Measurements from ENCODE around the gene ZNF366.
"Not testable (repeated sequence)": the region's sequence is repeated elsewhere in the genome, so short reads cannot be mapped to it uniquely, and the experiment has no call there.

Gene ZNF366

DNA sequence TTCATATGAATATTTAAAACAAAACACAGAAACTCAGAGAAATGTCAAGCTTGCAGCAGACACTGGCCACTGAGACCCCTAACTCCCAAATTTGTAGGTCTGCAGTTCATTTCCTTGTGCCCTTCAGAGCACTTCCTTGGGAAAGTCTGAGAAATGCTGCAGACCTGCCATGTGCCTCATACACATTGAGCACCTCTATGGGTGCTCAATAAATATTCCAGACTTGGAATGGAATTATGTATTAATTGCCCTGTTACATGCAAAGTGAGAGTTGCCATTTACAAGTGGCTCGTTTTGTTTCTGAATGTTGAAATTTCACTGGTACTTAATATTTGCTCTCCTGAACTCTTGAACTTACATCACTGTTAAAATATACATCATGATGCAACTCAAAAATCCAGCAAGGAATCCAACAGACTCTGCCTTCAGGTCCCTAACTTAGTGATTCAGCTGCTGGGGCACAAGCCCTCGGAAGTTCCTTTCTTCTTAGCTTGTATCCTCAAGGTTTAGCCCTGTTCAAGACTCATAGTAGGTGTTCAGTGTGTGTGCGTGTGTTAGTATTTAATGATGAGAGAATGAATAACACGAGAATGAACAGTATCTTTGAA is 96.4 kb downstream of the ZNF366 start:
- no peak overlapping the region for H3K27ac ChIP-seq (ENCODE audit: low read length)
- no peaks in the 10 kb centered on the region for H3K36me3 ChIP-seq (ENCODE audit: control insufficient read depth, insufficient read depth, low read length)
- WGBS (ENCODE audit: insufficient coverage, insufficient read length) = no CpG with 5 or more reads among the region's 4 CpGs
- DNase-seq (ENCODE audit: low read depth, low spot score) = no peak
- no peaks in the 10 kb centered on the region for H3K9me3 ChIP-seq (ENCODE audit: control insufficient read depth, insufficient read depth, low read length)
- H3K4me1 ChIP-seq (ENCODE audit: control insufficient read depth, insufficient read depth, low read length) = no peaks in the 10 kb centered on the region
- no peaks in the 10 kb centered on the region for H3K27me3 ChIP-seq (ENCODE audit: control insufficient read depth, insufficient read depth, low read length)
- no peak overlapping the region for H3K4me3 ChIP-seq (ENCODE audit: low read length)

DNA sequence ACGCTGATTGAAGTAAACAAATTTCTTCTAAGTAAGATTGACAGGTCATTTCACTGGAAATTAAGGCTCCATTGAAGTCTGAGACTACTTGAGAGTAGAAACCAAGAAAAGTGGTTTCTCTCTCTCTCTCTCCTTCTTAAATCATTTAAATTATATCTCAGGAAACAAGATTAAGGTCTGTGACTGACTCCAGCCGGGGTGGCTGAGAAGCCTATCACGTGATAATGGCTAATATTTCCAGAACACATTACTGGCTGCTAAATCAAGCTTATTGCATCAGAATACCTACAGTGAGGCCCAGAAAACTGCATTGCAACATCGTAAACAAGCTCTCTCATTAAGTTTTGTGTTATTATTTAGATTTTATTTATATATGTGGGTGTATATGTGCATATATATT is 98.6 kb downstream of the ZNF366 start:
- Histone ChIP-seq H3K4me3 (ENCODE audit: low read length) (no peak overlapping the region), H3K27ac (ENCODE audit: low read length) (no peak overlapping the region), H3K27me3 (ENCODE audit: control insufficient read depth, insufficient read depth, low read length) (no peaks in the 10 kb centered on the region), H3K36me3 (ENCODE audit: control insufficient read depth, insufficient read depth, low read length) (no peaks in the 10 kb centered on the region), H3K4me1 (ENCODE audit: control insufficient read depth, insufficient read depth, low read length) (no peaks in the 10 kb centered on the region), H3K9me3 (ENCODE audit: control insufficient read depth, insufficient read depth, low read length) (no peaks in the 10 kb centered on the region)
- DNase-seq (ENCODE audit: low read depth, low spot score) = no peak
- WGBS (ENCODE audit: insufficient coverage, insufficient read length) = no CpG with 5 or more reads among the region's 4 CpGs

DNA sequence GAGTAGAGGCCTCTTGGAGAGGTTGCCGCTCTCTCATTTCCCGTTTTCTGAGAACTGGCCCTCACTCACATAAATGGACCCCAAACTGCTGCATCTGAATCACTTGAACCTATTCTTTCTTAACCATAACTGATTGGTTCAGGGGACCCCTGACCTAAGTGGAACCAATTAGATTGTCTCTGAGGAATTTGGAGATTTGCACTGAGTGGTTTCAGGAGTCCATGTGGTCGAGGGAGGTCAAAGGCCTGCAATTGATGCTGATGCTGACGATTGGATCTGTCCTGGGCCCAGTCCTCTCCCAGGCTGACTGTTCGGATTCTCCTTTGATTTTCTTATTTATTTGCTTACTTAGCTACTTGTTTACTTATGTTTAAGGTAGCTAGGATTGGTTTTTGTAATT is 99.1 kb downstream of the ZNF366 start:
- DNase-seq (ENCODE audit: low read depth, low spot score) = no peak
- Histone ChIP-seq H3K27ac (ENCODE audit: low read length) (no peak overlapping the region), H3K4me1 (ENCODE audit: control insufficient read depth, insufficient read depth, low read length) (no peaks in the 10 kb centered on the region), H3K36me3 (ENCODE audit: control insufficient read depth, insufficient read depth, low read length) (no peaks in the 10 kb centered on the region), H3K27me3 (ENCODE audit: control insufficient read depth, insufficient read depth, low read length) (no peaks in the 10 kb centered on the region), H3K9me3 (ENCODE audit: control insufficient read depth, insufficient read depth, low read length) (no peaks in the 10 kb centered on the region), H3K4me3 (ENCODE audit: low read length) (no peak overlapping the region)
- no CpG with 5 or more reads among the region's 5 CpGs for WGBS (ENCODE audit: insufficient coverage, insufficient read length)

DNA sequence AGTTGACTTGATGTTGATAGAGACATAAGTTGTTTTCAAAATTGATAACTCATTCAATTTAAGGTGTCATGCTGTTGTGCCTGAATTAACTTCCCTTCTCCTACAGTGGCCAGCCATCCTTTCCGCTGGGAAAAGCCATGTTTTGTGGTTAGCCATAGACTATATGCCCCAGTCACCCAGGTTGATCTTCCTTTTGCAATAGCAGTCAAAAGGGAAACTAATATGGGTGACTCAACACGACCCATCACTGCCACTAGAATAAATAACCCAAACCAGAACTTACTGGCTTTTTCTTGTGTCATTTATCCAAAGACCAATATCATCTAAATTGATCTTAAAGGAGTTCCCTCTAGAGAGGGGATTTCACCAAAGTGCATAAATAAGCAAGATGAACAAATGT is 99.7 kb downstream of the ZNF366 start:
- DNase-seq (ENCODE audit: low read depth, low spot score) = no peak
- H3K4me1 ChIP-seq (ENCODE audit: control insufficient read depth, insufficient read depth, low read length) = no peaks in the 10 kb centered on the region
- no CpG with 5 or more reads among the region's 2 CpGs for WGBS (ENCODE audit: insufficient coverage, insufficient read length)
- H3K4me3 ChIP-seq (ENCODE audit: low read length) = no peak overlapping the region
- no peaks in the 10 kb centered on the region for H3K27me3 ChIP-seq (ENCODE audit: control insufficient read depth, insufficient read depth, low read length)
- H3K27ac ChIP-seq (ENCODE audit: low read length) = no peak overlapping the region
- H3K9me3 ChIP-seq (ENCODE audit: control insufficient read depth, insufficient read depth, low read length) = no peaks in the 10 kb centered on the region
- no peaks in the 10 kb centered on the region for H3K36me3 ChIP-seq (ENCODE audit: control insufficient read depth, insufficient read depth, low read length)

DNA sequence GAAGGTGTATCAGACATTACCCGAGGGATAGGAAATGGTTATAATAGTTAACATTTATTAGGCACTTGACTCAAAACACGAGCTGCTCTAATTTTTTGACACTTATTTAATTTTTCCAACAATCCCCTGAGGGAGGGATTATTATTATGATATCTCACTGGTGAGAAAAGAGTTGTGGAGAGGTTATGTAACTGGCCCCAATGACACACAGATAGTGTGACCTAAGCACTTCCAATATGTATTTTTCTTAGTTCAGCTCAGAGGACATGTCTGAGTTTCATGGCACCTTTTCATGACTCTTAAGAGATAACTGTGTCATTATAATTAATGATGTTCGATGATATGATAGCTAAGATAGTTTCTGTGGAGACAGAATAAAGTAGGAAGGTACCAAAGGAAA is 100.1 kb downstream of the ZNF366 start:
- Histone ChIP-seq H3K36me3 (ENCODE audit: control insufficient read depth, insufficient read depth, low read length) (no peaks in the 10 kb centered on the region), H3K4me3 (ENCODE audit: low read length) (no peak overlapping the region), H3K9me3 (ENCODE audit: control insufficient read depth, insufficient read depth, low read length) (no peaks in the 10 kb centered on the region), H3K27me3 (ENCODE audit: control insufficient read depth, insufficient read depth, low read length) (no peaks in the 10 kb centered on the region), H3K27ac (ENCODE audit: low read length) (no peak overlapping the region), H3K4me1 (ENCODE audit: control insufficient read depth, insufficient read depth, low read length) (no peaks in the 10 kb centered on the region)
- no CpG with 5 or more reads among the region's 3 CpGs for WGBS (ENCODE audit: insufficient coverage, insufficient read length)
- DNase-seq (ENCODE audit: low read depth, low spot score) = no peak

GRCh38 chr5:72404771-72405170 is 102.4 kb downstream of the ZNF366 start:
- H3K27me3 ChIP-seq (ENCODE audit: control insufficient read depth, insufficient read depth, low read length); H3K27ac ChIP-seq (ENCODE audit: low read length); H3K9me3 ChIP-seq (ENCODE audit: control insufficient read depth, insufficient read depth, low read length); H3K4me3 ChIP-seq (ENCODE audit: low read length); H3K36me3 ChIP-seq (ENCODE audit: control insufficient read depth, insufficient read depth, low read length); H3K4me1 ChIP-seq (ENCODE audit: control insufficient read depth, insufficient read depth, low read length); DNase-seq (ENCODE audit: low read depth, low spot score): not testable (repeated sequence)
- no CpG with 5 or more reads among the region's 3 CpGs for WGBS (ENCODE audit: insufficient coverage, insufficient read length)

- Histone ChIP-seq H3K4me3 (ENCODE audit: low read length) (no peak overlapping the region), H3K36me3 (ENCODE audit: control insufficient read depth, insufficient read depth, low read length) (no peaks in the 10 kb centered on the region), H3K27ac (ENCODE audit: low read length) (no peak overlapping the region), H3K4me1 (ENCODE audit: control insufficient read depth, insufficient read depth, low read length) (no peaks in the 10 kb centered on the region; the same call in 1 of the 2 replicates), H3K27me3 (ENCODE audit: control insufficient read depth, insufficient read depth, low read length) (no peaks in the 10 kb centered on the region), H3K9me3 (ENCODE audit: control insufficient read depth, insufficient read depth, low read length) (no peaks in the 10 kb centered on the region)
- no CpG with 5 or more reads among the region's 4 CpGs for WGBS (ENCODE audit: insufficient coverage, insufficient read length)
- DNase-seq (ENCODE audit: low read depth, low spot score) = no peak
Measured at GRCh38 chr5:72402959-72403628, 104.1 kb downstream of the ZNF366 start.

- no peaks in the 10 kb centered on the region for H3K27me3 ChIP-seq (ENCODE audit: control insufficient read depth, insufficient read depth, low read length)
- no peaks in the 10 kb centered on the region; the same call in 1 of the 2 replicates for H3K4me1 ChIP-seq (ENCODE audit: control insufficient read depth, insufficient read depth, low read length)
- H3K9me3 ChIP-seq (ENCODE audit: control insufficient read depth, insufficient read depth, low read length) = no peaks in the 10 kb centered on the region
- no peaks in the 10 kb centered on the region for H3K36me3 ChIP-seq (ENCODE audit: control insufficient read depth, insufficient read depth, low read length)
- no CpG with 5 or more reads among the region's 2 CpGs for WGBS (ENCODE audit: insufficient coverage, insufficient read length)
- DNase-seq (ENCODE audit: low read depth, low spot score) = no peak
- no peak overlapping the region for H3K27ac ChIP-seq (ENCODE audit: low read length)
- no peak overlapping the region for H3K4me3 ChIP-seq (ENCODE audit: low read length)
Measured at GRCh38 chr5:72402381-72402890, 104.8 kb downstream of the ZNF366 start.

- H3K9me3 ChIP-seq (ENCODE audit: control insufficient read depth, insufficient read depth, low read length) = no peaks in the 10 kb centered on the region
- H3K27me3 ChIP-seq (ENCODE audit: control insufficient read depth, insufficient read depth, low read length) = no peaks in the 10 kb centered on the region
- H3K4me3 ChIP-seq (ENCODE audit: low read length) = no peak overlapping the region
- DNase-seq (ENCODE audit: low read depth, low spot score) = no peak
- H3K27ac ChIP-seq (ENCODE audit: low read length) = no peak overlapping the region
- WGBS (ENCODE audit: insufficient coverage, insufficient read length) = no CpG with 5 or more reads among the region's 1 CpG
- no peaks in the 10 kb centered on the region for H3K36me3 ChIP-seq (ENCODE audit: control insufficient read depth, insufficient read depth, low read length)
- H3K4me1 ChIP-seq (ENCODE audit: control insufficient read depth, insufficient read depth, low read length) = no peaks in the 10 kb centered on the region; the same call in 1 of the 2 replicates
Measured at GRCh38 chr5:72400950-72401349, 106.3 kb downstream of the ZNF366 start.

GRCh38 chr5:72397836-72398235 is 109.4 kb downstream of the ZNF366 start:
- Histone ChIP-seq H3K27me3 (ENCODE audit: control insufficient read depth, insufficient read depth, low read length) (no peaks in the 10 kb centered on the region), H3K9me3 (ENCODE audit: control insufficient read depth, insufficient read depth, low read length) (no peaks in the 10 kb centered on the region), H3K4me1 (ENCODE audit: control insufficient read depth, insufficient read depth, low read length) (no peaks in the 10 kb centered on the region; the same call in 1 of the 2 replicates), H3K36me3 (ENCODE audit: control insufficient read depth, insufficient read depth, low read length) (no peaks in the 10 kb centered on the region), H3K27ac (ENCODE audit: low read length) (no peak overlapping the region), H3K4me3 (ENCODE audit: low read length) (no peak overlapping the region)
- no peak for DNase-seq (ENCODE audit: low read depth, low spot score)
- WGBS (ENCODE audit: insufficient coverage, insufficient read length) = no CpG with 5 or more reads among the region's 6 CpGs

GRCh38 chr5:72394688-72395087 is 112.5 kb downstream of the ZNF366 start:
- Histone ChIP-seq H3K4me1 (ENCODE audit: control insufficient read depth, insufficient read depth, low read length) (no peaks in the 10 kb centered on the region; the same call in 1 of the 2 replicates), H3K9me3 (ENCODE audit: control insufficient read depth, insufficient read depth, low read length) (no peaks in the 10 kb centered on the region), H3K36me3 (ENCODE audit: control insufficient read depth, insufficient read depth, low read length) (no peaks in the 10 kb centered on the region), H3K4me3 (ENCODE audit: low read length) (no peak overlapping the region), H3K27ac (ENCODE audit: low read length) (no peak overlapping the region), H3K27me3 (ENCODE audit: control insufficient read depth, insufficient read depth, low read length) (no peaks in the 10 kb centered on the region)
- no peak for DNase-seq (ENCODE audit: low read depth, low spot score)
- WGBS (ENCODE audit: insufficient coverage, insufficient read length) = no CpG with 5 or more reads among the region's 2 CpGs
